Measurements from ENCODE around the gene SMAD6. TPM values are rescaled to one million over a fixed set of nuclear protein-coding genes. Genes with fewer than 3 reads are reported as not detected.

Gene SMAD6
- total and polyA plus RNA-seq, 2 of the 4 experiments (the other 2 are of a cell fraction) = 4.8 to 8.5 TPM

DNA sequence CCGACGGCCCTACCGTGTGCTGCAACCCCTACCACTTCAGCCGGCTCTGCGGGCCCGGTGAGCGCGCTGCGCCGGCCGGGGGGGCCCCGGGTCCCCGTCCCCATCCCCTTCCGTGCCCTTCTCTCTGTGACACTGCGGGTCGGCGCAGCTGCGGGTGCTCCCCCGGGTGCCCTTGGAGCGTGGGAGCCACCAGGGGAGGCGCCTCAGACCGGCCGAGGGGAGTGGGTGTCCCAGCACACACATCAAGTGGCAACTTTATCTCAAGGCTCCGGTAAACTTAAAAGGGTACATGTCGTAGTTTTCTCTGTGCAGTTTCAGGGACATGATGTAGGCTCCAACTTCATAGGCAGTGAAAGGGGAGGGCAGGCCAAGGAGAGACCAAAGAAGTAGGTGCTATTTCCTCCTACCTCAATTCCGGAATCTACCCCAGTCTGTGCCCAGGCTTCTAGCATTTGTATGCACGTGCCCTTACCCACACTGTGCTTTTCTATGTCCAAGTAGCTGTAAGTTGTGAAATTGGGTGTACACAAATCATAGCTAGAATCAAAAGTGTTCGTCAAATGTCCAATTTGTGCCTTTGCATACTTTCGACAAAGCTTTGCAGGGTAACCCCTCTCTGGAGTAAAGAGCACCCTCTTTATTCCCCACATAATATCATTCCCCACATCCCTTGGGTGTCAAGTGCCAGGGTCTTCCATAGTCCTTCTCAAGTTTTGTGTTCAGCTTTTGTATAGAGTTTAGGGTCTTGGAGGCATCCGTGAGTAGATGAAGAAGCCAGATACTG is 2.2 kb downstream of the SMAD6 start:
- H3K9ac ChIP-seq (ENCODE audit: low read depth, low read length) = peak overlapping the region; percentile 96
- peak overlapping the region; percentile 80 for H3K27ac ChIP-seq (ENCODE audit: insufficient read depth, low read length)
- peaks cover 42% of the 10 kb centered on the region for H4K20me1 ChIP-seq (ENCODE audit: insufficient read depth, low read length)
- H3K56ac ChIP-seq (ENCODE audit: extremely low read depth, insufficient read depth, low read length) = peak overlapping the region; percentile 71
- peak overlapping the region; percentile 83 for H2AFZ ChIP-seq (replicated peaks; ENCODE audit: low read length, poor library complexity)
- 0 out of 2 replicates have a peak overlapping the region, but pooled peaks have one; percentile 7 for H3K18ac ChIP-seq (ENCODE audit: low read depth, low read length)
- peak overlapping the region; percentile 81 for H2AK9ac ChIP-seq (replicated peaks; ENCODE audit: low read depth, low read length, poor library complexity)
- H3K23ac ChIP-seq (ENCODE audit: low read depth, low read length) = peak overlapping the region; percentile 98
- H3K79me1 ChIP-seq (ENCODE audit: low read depth in 1 of 2, low read length in 2 of 2) = peaks cover 14 to 54% of the 10 kb centered on the region in 2 experiments
- peaks cover 4% of the 10 kb centered on the region for H3K36me3 ChIP-seq (ENCODE audit: control insufficient read depth, insufficient read depth, low read length)
- peak overlapping the region; percentile 54; the same call in 1 of the 2 replicates for H2BK120ac ChIP-seq (ENCODE audit: low read depth, low read length)
- H3K9me1 ChIP-seq (ENCODE audit: insufficient read depth, low read length) = peaks cover 12% of the 10 kb centered on the region
- peak overlapping the region; percentile 22 for H2BK5ac ChIP-seq (ENCODE audit: low read depth, low read length, poor library complexity, severe bottlenecking)
- no TSS peak for BruUV-seq (replicated peaks)
- peak overlapping the region; percentile 72 for H3K4me3 ChIP-seq (ENCODE audit: insufficient read depth, low read depth, low read length)
- no peaks in the 10 kb centered on the region for H3K27me3 ChIP-seq (ENCODE audit: control insufficient read depth, insufficient read depth, low read length)
- H3K4me2 ChIP-seq (ENCODE audit: low read depth, low read length) = peak overlapping the region; percentile 99
- in situ Hi-C loops (cut with MboI; ENCODE audit: low sequenced_read_pairs) = loop anchor here (25.0 kb wide), 1 partner anchor 133 kb away; no protein-coding TSS in a partner anchor
- dilution Hi-C loops (cut with HindIII; ENCODE audit: low sequenced_read_pairs, unreplicated experiment) = no loop called here
- H3K14ac ChIP-seq (replicated peaks; ENCODE audit: low read depth, low read length) = peak overlapping the region; percentile 90
- peak; percentile 25; the same call in 1 of the 2 replicates for TF ChIP-seq BHLHE40 (IDR thresholded peaks at IDR 0.05; ENCODE audit: low read depth, low read length)
- TF ChIP-seq RCOR1 (IDR thresholded peaks at IDR 0.05; ENCODE audit: insufficient replicate concordance, low read length) = no peak
- ChIA-PET POLR2A (ENCODE audit: unreplicated experiment) (no interaction called here), CTCF (interaction anchor here (1.0 to 4.4 kb wide), 3 partner anchors 78 to 147 kb away, joined by 3 to 17 read pairs (median 3); no protein-coding TSS in a partner anchor)
- H3K4ac ChIP-seq (ENCODE audit: low read depth, low read length) = peak overlapping the region; percentile 66
- no peak overlapping the region for H2BK20ac ChIP-seq (ENCODE audit: low read depth, low read length)
- H2AK5ac ChIP-seq (ENCODE audit: low read depth, low read length) = peak overlapping the region; percentile 68
- no peak for DNase-seq
- intact Hi-C loops (cut with micrococcal nuclease) = loop anchor here (5.0 to 10.0 kb wide), 2 partner anchors 43 to 199 kb away; partner anchors contain the start of genes RPL4 and ZWILCH
- no peak for ATAC-seq (ENCODE audit: low read depth)
- no peak overlapping the region for H2BK15ac ChIP-seq (ENCODE audit: low read depth, low read length)
- no peaks in the 10 kb centered on the region for H3K9me3 ChIP-seq (ENCODE audit: control insufficient read depth, insufficient read depth, low read length)
- H4K5ac ChIP-seq (ENCODE audit: low read depth, low read length) = no peak overlapping the region
- H4K91ac ChIP-seq (ENCODE audit: insufficient read depth, low read depth, low read length) = 0 out of 2 replicates have a peak overlapping the region, but pooled peaks have one; percentile 0
- H3K4me1 ChIP-seq (ENCODE audit: control insufficient read depth, insufficient read depth, low read length) = peaks cover 25% of the 10 kb centered on the region
- H4K8ac ChIP-seq (ENCODE audit: low read depth in 2 of 2, low read length in 2 of 2) = peak overlapping the region in 1 of 2 experiments; percentile 31; a peak in 1 of 4 replicates
- WGBS, 2 experiments (ENCODE audit: extremely low coverage in 2 of 2, insufficient read length in 1 of 2) = 0% methylated on average over 4 of the region's 30 CpGs; no CpG with 5 or more reads in 1 of the 2 experiments

Data from IMR-90 (cell line).